Activated T-cell treated with anti-CD3 and anti-CD28 coated beads, Interleukin-2, amount 50 U/mL, for 72 hours (primary cell): ENCODE data around the gene TMCO1. TPM values are rescaled to one million over a fixed set of nuclear protein-coding genes. Genes with fewer than 3 reads are reported as not detected.
"Not testable (repeated sequence)": the region's sequence is repeated elsewhere in the genome, so short reads cannot be mapped to it uniquely, and the experiment has no call there.

ENCODE experiments used
- ATAC-seq, 2 donors: fragments of 150-1000 bp; cut with Tn5 transposase; replicated peaks in 1 of 2; 2 replicates each; pipeline ENCODE4 v1.10.0; 2021; ENCODE audit warnings: moderate library complexity in 2 of 2, mild to moderate bottlenecking in 1 of 2
- DNase-seq, 2 donors: peaks; one replicate each; pipeline ENCODE4 v3.0.0; 2021 to 2022; ENCODE audit warnings: mixed read lengths in 1 of 2
- H3K27ac Mint-ChIP-seq: one replicate; pipeline ENCODE4 v1.8.0; 2022; ENCODE audit warnings: mild to moderate bottlenecking, moderate library complexity, mixed read lengths
- H3K27me3 Mint-ChIP-seq: one replicate; pipeline ENCODE4 v1.8.0; 2022; ENCODE audit warnings: low read depth, mixed read lengths
- H3K36me3 Mint-ChIP-seq, 2 donors: one replicate each; pipeline ENCODE4 v1.8.0; 2022; ENCODE audit warnings: mixed read lengths in 2 of 2, mild to moderate bottlenecking in 1 of 2; ENCODE audit not compliant: insufficient read depth in 2 of 2
- H3K4me1 Mint-ChIP-seq: one replicate; pipeline ENCODE4 v1.8.0; 2022; ENCODE audit warnings: low read depth, mixed read lengths
- H3K4me3 Mint-ChIP-seq, 2 donors: one replicate each; pipeline ENCODE4 v1.8.0; 2022; ENCODE audit warnings: mild to moderate bottlenecking in 2 of 2, mixed read lengths in 2 of 2, moderate library complexity in 2 of 2
- H3K9me3 Mint-ChIP-seq, 2 donors: one replicate each; pipeline ENCODE4 v1.8.0; 2022; ENCODE audit warnings: mixed read lengths in 2 of 2
- total RNA-seq, 2 donors: library from RNA; stranded (reverse); gene quantifications; one replicate each; pipeline ENCODE4 v1.2.3, GENCODE V29; 2022

TMCO1 gene
- total RNA-seq, 2 donors from 2014 or later = 57.3 to 68.4 TPM

GRCh38 chr1:165697491-165697880 lies 71.2 kb downstream of the TMCO1 start:
- Mint-ChIP-seq H3K27me3 (no peaks in the 10 kb centered on the region), H3K4me3 (peak overlapping the region; percentile 98 to 99)
- no peak for ATAC-seq

GRCh38 chr1:165696625-165697100 lies 72.0 kb downstream of the TMCO1 start:
- Mint-ChIP-seq H3K27ac (peak overlapping the region; percentile 39), H3K27me3 (no peaks in the 10 kb centered on the region), H3K4me1 (peaks cover 29% of the 10 kb centered on the region), H3K9me3 (no peaks in the 10 kb centered on the region), H3K36me3 (peaks cover 5 to 17% of the 10 kb centered on the region in 2 donors), H3K4me3 (peak overlapping the region; percentile 98 to 99)
- DNase-seq (no peak), ATAC-seq (no peak)

More at GRCh38 chr1:165697491-165697880, 71.2 kb downstream of the TMCO1 start:
- Mint-ChIP-seq H3K9me3 (no peaks in the 10 kb centered on the region), H3K36me3 (peaks cover 5 to 9% of the 10 kb centered on the region in 2 donors), H3K4me1 (peaks cover 26% of the 10 kb centered on the region), H3K27ac (peak overlapping the region; percentile 79)
- no peak for DNase-seq

- no peak for DNase-seq
- peaks cover 37% of the 10 kb centered on the region for H3K4me1 Mint-ChIP-seq
- H3K27ac Mint-ChIP-seq = no peak overlapping the region
- ATAC-seq = no peak
- H3K27me3 Mint-ChIP-seq = no peaks in the 10 kb centered on the region
- no peaks in the 10 kb centered on the region for H3K9me3 Mint-ChIP-seq
- H3K36me3 Mint-ChIP-seq = peaks cover 5 to 20% of the 10 kb centered on the region in 2 donors
- H3K4me3 Mint-ChIP-seq = no peak overlapping the region
Observed at GRCh38 chr1:165695031-165695430, 73.6 kb downstream of the TMCO1 start.

DNA sequence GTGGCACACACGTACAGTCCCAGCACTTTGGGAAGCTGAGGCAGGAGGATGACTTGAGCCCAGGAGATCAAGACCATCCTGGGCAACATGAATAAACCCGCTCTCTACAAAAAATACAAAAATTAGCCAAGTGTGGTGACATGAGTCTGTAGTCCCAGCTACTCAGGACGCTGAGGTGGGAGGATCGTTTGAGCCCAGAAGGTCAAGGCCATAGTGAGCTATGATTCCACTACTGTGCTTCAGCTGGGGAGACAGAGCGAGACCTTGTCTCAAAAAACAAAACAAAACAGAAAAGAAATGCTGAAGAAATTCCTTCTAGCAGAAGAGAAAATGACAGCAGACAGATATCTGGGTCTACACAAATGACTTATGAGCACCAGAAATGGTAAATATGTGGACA lies 80.6 kb downstream of the TMCO1 start:
- ATAC-seq (no peak), DNase-seq (no peak)
- Mint-ChIP-seq H3K9me3 (no peaks in the 10 kb centered on the region), H3K4me1 (peaks cover 47% of the 10 kb centered on the region), H3K4me3 (no peak overlapping the region), H3K36me3 (peaks cover 15 to 31% of the 10 kb centered on the region in 2 donors), H3K27me3 (no peaks in the 10 kb centered on the region), H3K27ac (peak overlapping the region; percentile 46)

DNA sequence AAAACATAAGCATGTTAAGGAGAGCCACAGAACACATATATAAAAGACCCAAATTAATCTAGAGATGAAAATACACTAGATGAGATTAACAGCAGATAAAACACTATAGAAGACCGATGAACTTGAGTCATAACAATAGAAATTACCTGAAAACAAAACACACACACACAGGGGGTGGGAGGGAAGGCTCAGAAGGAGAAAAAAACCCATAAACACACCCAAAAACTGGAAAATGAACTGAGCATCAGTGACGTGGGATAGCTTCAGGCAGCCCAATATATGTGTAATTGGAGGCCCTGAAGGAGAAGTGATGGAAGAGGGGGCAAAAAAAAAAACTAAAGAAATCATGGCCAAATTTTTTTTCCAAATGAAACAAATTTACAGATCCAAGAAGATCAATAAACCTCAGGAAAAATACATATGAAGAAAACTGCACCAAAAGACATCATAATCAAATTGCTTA lies 81.7 kb downstream of the TMCO1 start:
- DNase-seq = peak in 1 of 2 donors; percentile 15
- ATAC-seq = peak in 1 of 2 donors; percentile 64
- H3K36me3 Mint-ChIP-seq = peaks cover 17 to 35% of the 10 kb centered on the region in 2 donors

GRCh38 chr1:165686121-165686970 lies 82.3 kb downstream of the TMCO1 start:
- peak overlapping the region; percentile 87 for H3K27ac Mint-ChIP-seq
- peaks cover 17 to 28% of the 10 kb centered on the region in 2 donors for H3K36me3 Mint-ChIP-seq
- H3K9me3 Mint-ChIP-seq = no peaks in the 10 kb centered on the region
- ATAC-seq = peak in 1 of 2 donors; percentile 75
- no peak for DNase-seq
- H3K4me1 Mint-ChIP-seq = peaks cover 37% of the 10 kb centered on the region
- no peaks in the 10 kb centered on the region for H3K27me3 Mint-ChIP-seq
- H3K4me3 Mint-ChIP-seq = peak overlapping the region; percentile 10 to 75

More for the DNA sequence above, 81.7 kb downstream of the TMCO1 start:
- no peaks in the 10 kb centered on the region for H3K9me3 Mint-ChIP-seq
- peak overlapping the region; percentile 10 to 75 for H3K4me3 Mint-ChIP-seq
- peak overlapping the region; percentile 79 for H3K27ac Mint-ChIP-seq
- no peaks in the 10 kb centered on the region for H3K27me3 Mint-ChIP-seq
- H3K4me1 Mint-ChIP-seq = peaks cover 44% of the 10 kb centered on the region

DNA sequence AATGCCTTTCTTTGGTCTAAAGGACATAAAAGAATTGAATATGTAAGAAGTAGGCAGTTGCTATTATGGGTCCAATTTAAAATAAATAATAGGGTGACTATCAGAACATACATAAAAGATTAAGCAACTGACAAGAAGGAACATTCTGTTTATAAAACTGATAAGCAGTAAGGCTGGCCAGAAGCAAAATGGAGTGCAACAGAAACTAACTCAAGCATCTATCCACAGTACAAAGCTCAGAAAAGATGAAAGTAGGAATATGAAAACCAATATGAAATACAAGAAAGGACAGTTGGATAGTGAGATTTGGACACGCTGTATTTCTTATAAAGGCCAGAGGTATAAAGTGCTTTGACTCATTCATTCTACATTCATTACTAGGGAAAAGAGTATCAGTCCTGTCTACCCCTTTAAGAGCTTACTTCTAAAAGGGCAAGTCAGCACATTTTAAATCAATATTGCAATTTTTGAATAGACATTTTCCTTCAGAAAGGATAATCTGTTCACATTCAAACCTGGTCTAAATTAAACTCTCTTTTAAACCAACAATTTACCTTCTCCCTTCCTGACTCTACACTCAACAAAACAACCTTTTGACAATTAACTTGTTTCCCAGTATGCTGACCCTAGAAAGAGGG lies 84.7 kb downstream of the TMCO1 start:
- H3K4me1 Mint-ChIP-seq = peaks cover 33% of the 10 kb centered on the region
- H3K27ac Mint-ChIP-seq = peak overlapping the region; percentile 51
- no peak for ATAC-seq

DNA sequence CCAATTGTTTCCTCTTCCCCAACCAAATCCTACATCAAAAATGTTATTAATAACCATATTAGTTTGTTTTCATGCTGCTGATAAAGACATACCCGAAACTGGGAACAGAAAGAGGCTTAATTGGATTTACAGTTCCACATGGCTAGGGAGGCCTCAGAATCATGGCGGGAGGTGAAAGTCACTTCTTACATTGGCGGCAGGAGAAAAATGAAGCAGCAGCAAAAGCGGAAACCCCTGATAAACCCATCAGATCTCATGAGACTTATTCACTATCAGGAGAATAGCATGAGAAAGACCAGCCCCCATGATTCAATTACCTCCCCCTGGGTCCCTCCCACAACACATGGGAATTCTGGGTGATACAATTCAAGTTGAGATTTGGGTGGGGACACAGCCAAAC lies 87.9 kb downstream of the TMCO1 start:
- H3K27me3 Mint-ChIP-seq, DNase-seq, H3K9me3 Mint-ChIP-seq, H3K27ac Mint-ChIP-seq, H3K4me3 Mint-ChIP-seq, ATAC-seq: not testable (repeated sequence)
- peaks cover 24% of the 10 kb centered on the region for H3K4me1 Mint-ChIP-seq
- H3K36me3 Mint-ChIP-seq = peaks cover 16 to 25% of the 10 kb centered on the region in 2 donors

More for the DNA sequence above, 84.7 kb downstream of the TMCO1 start:
- no peak for DNase-seq
- no peaks in the 10 kb centered on the region for H3K9me3 Mint-ChIP-seq
- no peak overlapping the region for H3K4me3 Mint-ChIP-seq
- peaks cover 24 to 38% of the 10 kb centered on the region in 2 donors for H3K36me3 Mint-ChIP-seq
- H3K27me3 Mint-ChIP-seq = no peaks in the 10 kb centered on the region

- H3K27ac Mint-ChIP-seq = no peak overlapping the region
- H3K4me1 Mint-ChIP-seq = peaks cover 19% of the 10 kb centered on the region
- ATAC-seq = no peak
Observed at GRCh38 chr1:165680303-165680702, 88.4 kb downstream of the TMCO1 start.

DNA sequence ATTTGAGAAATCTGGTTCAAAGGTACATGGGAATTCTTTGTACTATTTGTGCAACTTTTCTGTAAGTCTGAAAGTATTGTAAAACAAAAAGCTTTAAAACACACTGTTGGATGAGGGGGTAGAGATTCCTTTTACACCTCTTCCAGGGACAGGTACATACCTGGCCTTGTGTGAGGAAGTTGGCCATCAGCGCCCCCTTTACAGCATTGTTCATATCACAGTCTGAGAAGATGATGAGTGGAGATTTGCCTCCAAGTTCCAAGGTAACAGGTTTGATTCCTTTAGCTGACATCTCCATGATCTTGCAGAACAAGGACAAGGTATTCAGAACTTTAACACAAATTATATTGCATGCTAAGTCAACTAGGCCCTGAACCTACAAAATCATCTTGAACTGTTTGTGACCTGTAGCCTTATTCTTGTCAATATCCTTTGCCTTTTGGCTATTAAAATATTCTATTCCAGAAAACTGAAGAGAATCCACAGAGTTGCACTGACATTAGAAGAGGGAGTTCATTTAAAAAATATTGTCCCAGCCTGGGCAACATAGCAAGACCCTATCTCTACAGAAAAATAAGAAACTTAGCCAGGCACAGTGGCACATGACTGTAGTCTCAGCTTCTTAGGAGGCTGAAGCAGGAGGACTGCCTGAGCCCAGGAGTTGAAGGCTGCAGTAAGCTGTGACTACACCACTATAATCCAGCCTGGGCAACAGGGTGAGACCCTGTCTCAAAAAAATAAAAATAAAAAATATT lies 89.2 kb downstream of the TMCO1 start:
- H3K27me3 Mint-ChIP-seq = no peaks in the 10 kb centered on the region
- H3K4me1 Mint-ChIP-seq = peaks cover 11% of the 10 kb centered on the region
- DNase-seq (no peak), ATAC-seq (no peak)
- H3K9me3 Mint-ChIP-seq = no peaks in the 10 kb centered on the region
- H3K27ac Mint-ChIP-seq = peak overlapping the region; percentile 50
- H3K4me3 Mint-ChIP-seq = no peak overlapping the region
- peaks cover 13 to 28% of the 10 kb centered on the region in 2 donors for H3K36me3 Mint-ChIP-seq

More at GRCh38 chr1:165680303-165680702, 88.4 kb downstream of the TMCO1 start:
- H3K27me3 Mint-ChIP-seq = no peaks in the 10 kb centered on the region
- H3K9me3 Mint-ChIP-seq = no peaks in the 10 kb centered on the region
- no peak overlapping the region for H3K4me3 Mint-ChIP-seq
- DNase-seq = no peak
- H3K36me3 Mint-ChIP-seq = peaks cover 13 to 27% of the 10 kb centered on the region in 2 donors

DNA sequence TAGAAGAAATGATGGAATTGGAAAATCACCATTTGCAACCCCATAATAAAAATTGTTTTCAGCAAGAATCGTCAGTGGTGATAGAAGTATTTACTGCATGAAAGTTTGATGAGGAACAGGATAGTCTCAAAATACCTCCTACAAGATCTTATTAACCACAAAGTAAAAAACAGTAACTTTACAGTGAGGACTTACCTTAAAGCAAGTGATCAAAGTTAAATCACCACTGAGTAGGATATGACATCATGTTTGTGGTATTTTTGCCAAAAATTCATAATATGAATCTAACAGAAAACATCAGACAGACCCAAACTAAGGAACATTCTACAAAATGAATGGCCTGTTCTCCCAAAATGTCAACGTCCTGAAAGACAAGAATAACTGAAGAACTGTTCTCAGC lies 90.2 kb downstream of the TMCO1 start:
- H3K4me3 Mint-ChIP-seq = no peak overlapping the region
- no peak for DNase-seq
- peak in 1 of 2 donors; percentile 36 for ATAC-seq
- no peaks in the 10 kb centered on the region for H3K27me3 Mint-ChIP-seq
- H3K36me3 Mint-ChIP-seq = peaks cover 13 to 28% of the 10 kb centered on the region in 2 donors
- peak overlapping the region; percentile 25 for H3K27ac Mint-ChIP-seq
- H3K4me1 Mint-ChIP-seq = peaks cover 8% of the 10 kb centered on the region
- H3K9me3 Mint-ChIP-seq = no peaks in the 10 kb centered on the region
